Effector CD8-positive, alpha-beta T cell (primary cell): ENCODE data around the gene TENM4.

Source experiments
- DNase-seq: peaks from one replicate; lab custom pipeline; 2025; lab: John Stamatoyannopoulos, UW

The TENM4 gene

GRCh38 chr11:79174045-79175008 lies 266.5 kb downstream of the TENM4 start:
- no peak for DNase-seq

GRCh38 chr11:79173615-79174014 lies 267.2 kb downstream of the TENM4 start:
- no peak for DNase-seq

GRCh38 chr11:79170321-79170720 lies 270.5 kb downstream of the TENM4 start:
- no peak for DNase-seq

DNA sequence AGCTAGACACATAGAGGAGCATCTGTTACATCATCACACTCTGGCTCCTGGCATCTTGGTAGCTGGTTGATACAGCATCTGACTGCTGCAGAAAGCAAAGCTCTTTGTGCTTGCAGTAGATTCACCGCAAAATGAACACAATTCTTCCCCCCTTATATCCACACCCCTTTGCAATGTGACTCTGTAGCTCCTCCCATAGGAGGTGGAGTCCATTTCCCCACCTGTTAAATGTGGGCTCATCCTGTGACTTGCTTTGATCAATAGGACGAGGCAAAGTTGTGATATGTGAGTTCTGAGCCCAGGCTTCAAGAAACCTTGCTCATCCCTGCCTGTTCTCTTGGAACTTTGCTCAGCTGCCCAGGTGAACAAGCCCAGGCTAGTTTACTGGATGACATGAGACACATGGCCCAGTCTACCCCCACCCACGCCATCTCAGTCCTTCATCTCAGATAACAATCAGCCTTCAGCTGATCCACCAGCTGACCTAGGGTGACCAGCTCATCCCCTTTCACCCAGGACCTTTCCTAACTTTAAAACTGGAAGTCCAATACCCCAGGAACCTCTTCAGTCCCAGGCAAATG lies 272.2 kb downstream of the TENM4 start:
- no peak for DNase-seq

GRCh38 chr11:79167510-79168188 lies 273.2 kb downstream of the TENM4 start:
- DNase-seq: no peak

GRCh38 chr11:79165908-79166307 lies 274.9 kb downstream of the TENM4 start:
- DNase-seq: no peak

DNA sequence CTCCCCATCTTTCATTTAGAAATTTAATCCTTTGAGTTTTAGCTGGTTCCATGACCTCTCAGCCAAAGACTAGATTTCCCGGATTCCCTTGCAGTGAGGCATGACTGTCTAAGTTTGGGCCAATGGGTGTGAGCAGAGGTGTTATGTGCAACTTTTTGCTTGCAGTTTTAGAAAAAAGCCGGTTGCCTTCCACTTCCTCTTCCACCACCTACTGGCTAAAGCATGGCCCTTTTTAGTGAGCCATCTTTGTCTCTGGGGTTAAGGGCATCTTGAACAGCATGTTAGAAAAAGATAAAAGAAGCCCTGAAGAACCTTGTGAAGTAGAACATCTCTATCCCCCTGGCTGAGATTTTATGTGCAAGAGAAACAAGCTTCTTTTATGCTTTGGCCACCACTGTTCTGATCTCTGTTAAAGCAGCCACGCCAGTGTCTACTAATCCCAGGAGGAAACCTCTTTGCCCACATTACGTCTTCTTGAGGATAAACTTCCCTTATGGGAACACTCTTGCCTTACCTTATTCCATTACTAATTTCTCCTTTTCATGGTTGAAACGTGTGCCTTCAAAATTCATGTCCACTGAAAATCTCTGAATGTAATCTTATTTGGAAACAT lies 279.9 kb downstream of the TENM4 start:
- DNase-seq: no peak

DNA sequence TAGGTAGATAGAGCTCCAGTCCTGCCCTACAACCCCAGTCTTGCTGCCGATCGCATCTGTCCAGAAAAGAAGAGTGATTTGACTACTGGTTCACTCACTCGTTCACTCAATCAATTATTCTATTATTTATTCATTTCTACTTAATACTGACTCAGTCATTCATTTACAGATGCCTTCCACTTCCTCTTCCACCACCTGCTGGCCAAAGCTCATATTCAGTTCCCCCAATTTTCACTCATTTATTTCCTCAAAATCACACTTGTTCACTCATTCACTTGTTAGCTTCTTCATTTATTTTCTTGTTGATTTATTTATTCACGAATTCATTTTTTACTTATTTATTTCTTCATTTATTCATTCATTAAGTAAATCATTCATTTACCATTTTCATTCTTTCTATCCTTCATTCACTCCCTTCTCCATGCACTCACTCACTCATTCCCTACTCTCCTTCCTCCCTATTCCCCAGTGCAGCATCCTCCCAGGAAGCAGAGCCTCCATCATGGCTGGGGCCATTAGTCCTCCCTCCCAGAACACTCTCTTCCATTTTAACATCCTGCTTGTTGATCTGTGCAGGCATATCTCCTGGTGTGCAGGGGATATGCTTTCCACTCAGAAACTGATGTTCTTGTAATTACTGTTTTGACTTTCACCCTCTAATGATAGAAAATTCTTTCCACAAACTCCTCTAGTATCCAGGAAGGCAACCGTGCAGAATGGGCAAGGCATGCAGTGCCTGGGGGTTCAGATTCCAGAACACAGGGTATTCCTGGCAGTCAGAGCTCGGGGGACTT lies 281.0 kb downstream of the TENM4 start:
- no peak for DNase-seq

DNA sequence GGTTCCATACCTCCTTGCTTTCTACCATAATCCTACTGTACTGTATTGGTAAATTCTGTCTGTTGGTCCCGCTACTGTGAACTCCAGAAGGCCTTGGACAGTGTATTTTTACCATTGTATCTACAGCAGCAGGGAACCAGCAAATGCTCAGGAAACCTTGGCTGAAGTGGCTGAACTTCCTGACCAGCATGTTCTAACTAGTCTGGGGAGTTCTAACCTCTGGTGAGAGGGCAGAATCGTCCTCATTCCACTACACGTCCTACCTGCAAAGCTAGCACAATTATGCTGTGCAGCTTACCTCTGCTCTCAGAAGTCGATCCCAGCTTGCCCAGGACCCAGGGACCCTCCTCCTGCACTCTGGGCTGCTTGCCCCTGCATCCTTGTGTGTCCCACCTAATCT lies 283.1 kb downstream of the TENM4 start:
- no peak for DNase-seq

GRCh38 chr11:79156031-79156430 lies 284.8 kb downstream of the TENM4 start:
- DNase-seq: no peak

DNA sequence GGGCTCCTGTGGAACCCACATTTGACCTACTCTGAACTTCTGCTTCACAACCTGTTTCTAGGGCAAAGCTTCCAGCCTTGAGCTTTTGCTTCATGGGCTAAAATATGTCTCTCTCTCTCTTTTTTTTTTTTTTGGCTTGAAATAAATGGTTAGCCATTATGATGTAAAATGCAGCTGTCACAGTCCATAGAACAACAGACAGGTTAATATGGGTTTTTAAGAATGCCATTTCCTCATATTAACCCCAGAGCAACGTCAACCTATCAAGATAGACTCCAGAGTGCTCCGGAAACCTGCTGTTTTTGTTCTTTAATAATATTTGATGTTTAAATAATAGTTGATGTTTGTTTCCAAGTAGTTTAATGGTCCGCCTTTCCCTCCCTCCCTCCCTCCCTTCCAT lies 285.6 kb downstream of the TENM4 start:
- DNase-seq: no peak

DNA sequence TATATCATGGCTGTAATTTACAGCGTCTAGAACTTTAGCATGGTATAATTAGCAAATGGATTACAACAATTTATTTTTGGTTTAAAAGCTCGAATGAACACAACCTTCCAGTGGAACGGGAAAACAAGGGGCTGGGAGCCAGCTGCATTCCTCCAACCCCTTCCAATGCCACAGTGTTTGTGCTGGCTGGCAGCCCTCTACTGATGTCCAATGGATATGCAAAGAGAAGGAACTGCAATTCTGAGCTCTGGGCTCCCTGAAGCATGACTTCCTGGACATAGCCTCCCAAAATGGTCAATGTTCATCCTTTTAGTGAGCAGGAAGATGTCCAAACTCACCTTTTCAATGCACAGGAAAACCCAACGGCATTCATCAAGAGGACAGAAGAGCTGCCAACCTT lies 288.3 kb downstream of the TENM4 start:
- DNase-seq: no peak

GRCh38 chr11:79151396-79151795 lies 289.4 kb downstream of the TENM4 start:
- DNase-seq: no peak

- DNase-seq: no peak
Observed at GRCh38 chr11:79150966-79151365, 289.9 kb downstream of the TENM4 start.

DNA sequence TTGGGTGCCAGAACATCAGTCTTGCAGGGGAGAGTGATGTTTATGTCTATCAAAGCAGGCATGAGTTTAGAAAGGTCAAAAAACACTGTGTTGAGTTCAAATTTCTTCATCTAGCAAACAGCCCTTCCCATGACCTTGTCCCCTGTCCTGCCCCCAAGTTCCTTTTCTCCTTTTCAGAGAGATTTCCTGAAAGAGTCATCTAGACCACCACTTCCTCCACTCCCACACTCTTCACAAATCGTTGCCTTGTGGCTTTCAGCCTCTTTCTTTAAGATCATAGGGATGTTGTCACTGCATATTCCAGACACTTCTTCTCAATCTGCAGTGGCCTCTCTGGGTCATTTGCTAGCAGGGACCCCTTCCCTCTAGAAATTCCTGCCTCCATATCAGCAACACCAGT lies 290.5 kb downstream of the TENM4 start:
- no peak for DNase-seq

DNA sequence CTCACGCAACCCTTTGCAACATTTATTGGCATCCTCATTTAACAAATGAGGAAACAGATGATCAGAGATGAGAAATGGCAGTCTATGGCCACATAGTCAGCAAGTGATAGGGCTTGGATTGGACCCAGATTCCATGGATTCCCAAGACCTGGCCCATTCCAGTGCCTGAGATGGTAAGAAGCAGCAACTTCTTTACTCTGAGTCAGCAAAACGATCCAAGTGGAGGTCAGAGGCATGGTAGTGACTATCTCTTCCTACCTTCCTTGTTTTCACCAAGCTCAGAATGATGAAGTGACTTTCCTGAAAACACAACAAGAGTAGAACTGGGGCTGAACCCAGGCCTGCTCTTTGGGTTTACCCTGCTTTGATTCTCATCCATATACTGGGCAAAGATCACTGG lies 293.1 kb downstream of the TENM4 start:
- no peak for DNase-seq

DNA sequence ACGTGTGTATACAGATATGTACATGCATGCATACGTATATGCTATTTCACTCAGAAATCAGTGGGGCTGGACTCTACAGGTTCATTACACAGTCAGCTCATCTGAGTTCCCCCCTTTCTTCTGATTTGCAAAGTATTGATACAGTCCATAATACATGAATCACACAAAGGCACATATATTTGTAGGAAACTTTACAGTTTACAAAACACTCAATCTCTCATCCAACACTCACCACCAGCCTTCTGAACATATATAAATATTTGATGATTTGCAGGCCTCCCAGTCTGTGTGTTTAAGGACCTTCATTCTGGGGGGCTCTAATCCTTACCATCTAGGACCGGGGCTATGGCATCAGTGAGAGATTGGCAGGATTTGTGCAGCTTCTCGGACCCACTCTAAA lies 293.8 kb downstream of the TENM4 start:
- DNase-seq: no peak

- no peak for DNase-seq
Observed at GRCh38 chr11:79139900-79140299, 300.9 kb downstream of the TENM4 start.

DNA sequence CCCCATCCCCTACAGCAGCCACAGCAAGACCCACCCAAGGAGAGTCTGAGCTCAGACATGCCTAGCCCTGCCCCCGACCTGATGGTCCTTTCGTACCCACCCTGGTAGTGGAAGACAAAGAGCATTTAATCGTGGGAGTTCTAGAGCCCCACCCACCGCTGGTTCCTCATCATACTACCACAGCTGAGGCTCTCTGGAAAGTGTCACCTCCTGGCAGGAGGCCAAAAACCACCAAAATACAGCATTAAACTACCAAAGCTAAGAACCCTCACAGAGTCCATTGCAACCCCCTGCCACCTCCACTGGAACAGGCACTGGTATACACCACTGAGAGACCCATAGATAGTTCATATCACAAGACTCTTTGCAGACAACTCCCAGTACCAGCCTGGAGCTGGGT lies 311.1 kb downstream of the TENM4 start:
- DNase-seq: no peak

DNA sequence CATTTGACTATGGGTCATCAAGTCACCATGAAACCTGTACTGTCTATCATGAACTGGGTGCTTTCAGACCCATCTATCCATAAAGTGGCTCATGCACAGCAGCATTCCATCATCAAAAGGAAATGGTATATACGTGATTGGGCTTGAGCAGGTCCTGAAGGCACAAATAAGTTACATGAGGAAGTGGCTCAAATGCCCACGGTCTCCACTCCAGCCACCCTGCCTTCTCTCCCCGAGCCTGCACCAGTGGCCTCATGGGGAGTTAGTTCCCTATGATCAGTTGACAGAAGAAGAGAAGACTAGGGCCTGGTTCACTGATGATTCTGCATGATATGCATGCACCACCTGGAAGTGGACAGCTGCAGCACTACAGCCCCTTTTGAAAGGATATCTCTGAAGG lies 312.5 kb downstream of the TENM4 start:
- no peak for DNase-seq

- no peak for DNase-seq
Observed at GRCh38 chr11:79122759-79123158, 318.1 kb downstream of the TENM4 start.

- no peak for DNase-seq
Observed at GRCh38 chr11:79121351-79121750, 319.5 kb downstream of the TENM4 start.
